Epithelial cell of proximal tubule (primary cell): ENCODE data around the gene PRSS2. TPM values are rescaled to one million over a fixed set of nuclear protein-coding genes. Genes with fewer than 3 reads are reported as not detected.

ENCODE experiments used
- DNase-seq: peaks from one replicate; pipeline ENCODE4 v3.0.0-alpha.2; 2011; ENCODE audit warnings: low read depth
- H3K4me3 ChIP-seq: 2 replicates; pipeline ENCODE4 v1.5.1; 2011; ENCODE audit warnings: low read depth, mild to moderate bottlenecking, low read length
- CTCF ChIP-seq: conservative IDR thresholded peaks from 2 replicates; pipeline ENCODE4 v1.5.1; 2012; ENCODE audit warnings: low read depth, mild to moderate bottlenecking, low read length
- total RNA-seq: library from RNA; depleted of rRNA; stranded (reverse); fragments of >200 nt; gene quantifications from 2 replicates; pipeline ENCODE4 v1.2.3, GENCODE V29; 2015

Gene PRSS2
- total RNA-seq, 1 donor from 2014 or later: not detected

- TF ChIP-seq CTCF: no peak
- DNase-seq: no peak
- H3K4me3 ChIP-seq: no peak overlapping the region
Measured at GRCh38 chr7:142805350-142806021, 34.7 kb downstream of the PRSS2 start.

GRCh38 chr7:142806022-142806356, 35.2 kb downstream of the PRSS2 start:
- TF ChIP-seq CTCF: no peak
- no peak overlapping the region for H3K4me3 ChIP-seq
- no peak for DNase-seq

- TF ChIP-seq CTCF: no peak
- DNase-seq: no peak
- H3K4me3 ChIP-seq: no peak overlapping the region
Measured at GRCh38 chr7:142806957-142807356, 36.2 kb downstream of the PRSS2 start.

- no peak for TF ChIP-seq CTCF
- H3K4me3 ChIP-seq: no peak overlapping the region
- DNase-seq: no peak
Measured at GRCh38 chr7:142807855-142808460, 37.2 kb downstream of the PRSS2 start.

- no peak for TF ChIP-seq CTCF
- no peak overlapping the region for H3K4me3 ChIP-seq
- DNase-seq: no peak
Measured at GRCh38 chr7:142808461-142808801, 37.7 kb downstream of the PRSS2 start.

- H3K4me3 ChIP-seq: no peak overlapping the region
- DNase-seq: no peak
- TF ChIP-seq CTCF: no peak
Measured at GRCh38 chr7:142808802-142809583, 38.2 kb downstream of the PRSS2 start.
